GM23248 (cell line): ENCODE results near the gene FAM222B. TPM values are rescaled to one million over a fixed set of nuclear protein-coding genes. Genes with fewer than 3 reads are reported as not detected.

Source experiments
- DNase-seq: peaks from one replicate; pipeline ENCODE4 v3.0.0-alpha.2; 2015
- H2AFZ ChIP-seq: fragments of 200-600 bp; sonication (generic); 2 replicates; pipeline ENCODE4 v1.6.1; 2016; ENCODE audit warnings: antibody characterized with exemption
- H3F3A ChIP-seq: fragments of 200-600 bp; sonication (generic); 2 replicates; pipeline ENCODE4 v1.6.1; 2016; ENCODE audit warnings: mild to moderate bottlenecking, antibody characterized with exemption, mixed run types; ENCODE audit not compliant: insufficient read depth
- H3K27ac ChIP-seq: fragments of 200-600 bp; sonication (generic); 2 replicates; pipeline ENCODE4 v1.5.1; 2016; ENCODE audit warnings: mild to moderate bottlenecking
- H3K27me3 ChIP-seq: fragments of 200-600 bp; sonication (generic); replicated peaks from 2 replicates; pipeline ENCODE4 v1.6.1; 2016; ENCODE audit warnings: mild to moderate bottlenecking; ENCODE audit not compliant: insufficient read depth
- H3K36me3 ChIP-seq: fragments of 200-600 bp; sonication (generic); 2 replicates; pipeline ENCODE4 v1.6.1; 2016; ENCODE audit warnings: low read depth, mild to moderate bottlenecking
- H3K4me1 ChIP-seq: fragments of 200-600 bp; sonication (generic); 2 replicates; pipeline ENCODE4 v1.6.1; 2016; ENCODE audit warnings: mild to moderate bottlenecking; ENCODE audit not compliant: insufficient read depth
- H3K4me2 ChIP-seq: fragments of 200-600 bp; sonication (generic); one replicate; pipeline ENCODE4 v1.6.1; 2016; ENCODE audit warnings: mild to moderate bottlenecking; ENCODE audit not compliant: unreplicated experiment
- H3K4me3 ChIP-seq: fragments of 200-600 bp; sonication (generic); 2 replicates; pipeline ENCODE4 v1.5.1; 2016; ENCODE audit warnings: mild to moderate bottlenecking
- H3K79me2 ChIP-seq: fragments of 200-600 bp; sonication (generic); 2 replicates; pipeline ENCODE4 v1.6.1; 2016; ENCODE audit warnings: mild to moderate bottlenecking; ENCODE audit not compliant: insufficient read depth
- H3K9ac ChIP-seq: fragments of 200-600 bp; sonication (generic); 2 replicates; pipeline ENCODE4 v1.6.1; 2016; ENCODE audit warnings: mild to moderate bottlenecking
- H3K9me2 ChIP-seq: fragments of 200-600 bp; sonication (generic); 2 replicates; pipeline ENCODE4 v1.6.1; 2016; ENCODE audit warnings: mixed run types, mild to moderate bottlenecking, moderate library complexity; ENCODE audit not compliant: insufficient read depth
- H3K9me3 ChIP-seq: fragments of 200-600 bp; sonication (generic); one replicate; pipeline ENCODE4 v1.6.1; 2017; ENCODE audit warnings: low read depth
- H4K20me1 ChIP-seq: fragments of 200-600 bp; sonication (generic); 2 replicates; pipeline ENCODE4 v1.6.0; 2016; ENCODE audit not compliant: insufficient read depth
- EZH2 ChIP-seq: fragments of 200-600 bp; sonication (generic); IDR thresholded peaks from 2 replicates; pipeline ENCODE4 v1.6.1; 2018; ENCODE audit warnings: antibody characterized with exemption, mild to moderate bottlenecking; ENCODE audit not compliant: insufficient read depth, poor library complexity, severe bottlenecking
- EZH2phosphoT487 ChIP-seq: fragments of 200-600 bp; sonication (generic); IDR thresholded peaks from 2 replicates; pipeline ENCODE4 v1.6.1; 2018; ENCODE audit warnings: antibody characterized with exemption, moderate library complexity, mild to moderate bottlenecking, low read depth; ENCODE audit not compliant: insufficient read depth
- WGBS, 2 experiments: methylation state at CpG; one replicate each; pipeline ENCODE4 v1.1.6; 2015 to 2017; ENCODE audit warnings: low lambda C conversion rate in 2 of 2, low coverage in 1 of 2; ENCODE audit errors: missing lambda C conversion rate in 2 of 2; 5-methylcytosine and 5-hydroxymethylcytosine counted together
- in situ Hi-C: fragments of 300-500 bp; cut with MboI; formaldehyde crosslinking; loops from 2 replicates; pipeline ENCODE4 v1.15.0; 2020
- polyA plus RNA-seq: library from polyadenylated mRNA; unstranded; fragments of >200 nt; fragmentation: Nextera tagmentation; extraction: Ambion mirVana; gene quantifications from 2 replicates; pipeline ENCODE4 v1.2.1, GENCODE V29; 2016
- total RNA-seq: library from RNA; depleted of rRNA; stranded (reverse); fragments of >200 nt; shearing (Covaris generic); gene quantifications from 2 replicates; pipeline ENCODE4 v1.2.3, GENCODE V29; 2014

FAM222B gene
- total and polyA plus RNA-seq, 2 experiments from 2014 or later = 7.6 to 11.1 TPM

DNA sequence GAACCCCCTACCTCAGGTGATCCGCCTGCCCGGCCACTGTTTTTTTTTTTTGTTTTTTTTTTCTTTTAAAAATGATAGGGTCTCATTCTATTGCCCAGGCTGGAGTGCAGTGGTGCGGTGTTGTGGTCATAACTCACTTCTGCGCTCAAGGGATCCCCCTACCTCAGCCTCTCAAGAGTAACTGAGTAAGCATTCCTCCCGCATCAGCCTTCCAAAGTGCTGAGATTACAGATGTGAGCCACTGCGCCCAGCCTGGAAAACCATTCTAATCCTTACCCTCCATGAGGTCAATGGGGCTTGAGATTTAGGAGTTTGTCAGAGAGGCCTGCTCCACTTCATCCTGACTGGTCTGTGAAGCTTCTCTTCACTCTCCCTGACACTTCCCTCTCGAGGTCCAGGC is 24.7 kb upstream of the FAM222B start:
- Histone ChIP-seq H3K36me3 (no peaks in the 10 kb centered on the region), H3K9ac (no peak overlapping the region), H3K79me2 (no peaks in the 10 kb centered on the region), H3K9me3 (no peaks in the 10 kb centered on the region), H3K27me3 (no peaks in the 10 kb centered on the region), H3K4me1 (no peaks in the 10 kb centered on the region), H2AFZ (no peak overlapping the region), H3F3A (no peaks in the 10 kb centered on the region), H4K20me1 (no peaks in the 10 kb centered on the region), H3K9me2 (no peaks in the 10 kb centered on the region), H3K4me3 (no peak overlapping the region), H3K27ac (no peak overlapping the region), H3K4me2 (no peak overlapping the region)
- in situ Hi-C loops = no loop called here
- DNase-seq = no peak
- TF ChIP-seq EZH2phosphoT487 (no peak), EZH2 (no peak)
- WGBS, 2 experiments = 86 to 88% methylated on average over 7 of the region's 7 CpGs

DNA sequence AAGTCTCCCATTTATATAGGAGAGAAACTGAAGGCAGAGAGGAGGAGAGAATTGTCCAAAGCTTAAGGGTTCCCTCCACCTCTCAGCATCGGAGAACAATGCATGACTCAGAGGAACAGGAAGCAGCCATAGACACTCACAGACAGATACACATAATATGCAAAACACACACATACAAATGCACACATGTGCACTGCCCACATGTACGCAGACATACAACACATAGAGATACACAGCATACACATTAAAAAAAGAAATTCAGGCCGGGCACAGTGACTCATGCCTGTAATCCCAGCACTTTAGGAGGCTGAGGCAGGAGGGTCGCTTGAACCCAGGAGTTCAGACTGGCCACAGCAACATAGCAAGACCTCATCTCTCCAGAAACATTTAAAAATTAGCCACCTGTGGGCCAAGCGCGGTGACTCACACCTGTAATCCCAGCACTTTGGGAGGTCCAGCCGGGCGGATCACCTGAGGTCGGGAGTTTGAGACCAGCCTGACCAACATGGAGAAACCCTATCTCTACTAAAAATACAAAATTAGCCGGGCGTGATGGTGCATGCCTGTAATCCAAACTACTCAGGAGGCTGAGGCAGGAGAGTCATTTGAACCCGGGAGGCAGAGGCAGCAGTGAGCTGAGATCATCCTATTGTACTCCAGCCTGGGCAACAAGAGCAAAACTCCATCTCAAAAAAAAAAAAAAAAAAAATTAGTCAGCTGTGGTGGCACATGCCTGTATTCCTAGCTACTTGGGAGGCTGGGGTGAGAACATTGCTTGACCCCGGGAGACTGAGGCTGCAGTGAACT is 23.6 kb upstream of the FAM222B start:
- no peak overlapping the region for H3K4me3 ChIP-seq
- H4K20me1 ChIP-seq = no peaks in the 10 kb centered on the region
- H3K27me3 ChIP-seq = no peaks in the 10 kb centered on the region
- no peaks in the 10 kb centered on the region for H3K36me3 ChIP-seq
- no peaks in the 10 kb centered on the region for H3K4me1 ChIP-seq
- H3K9me3 ChIP-seq = no peaks in the 10 kb centered on the region
- H3K9me2 ChIP-seq = no peaks in the 10 kb centered on the region
- no peaks in the 10 kb centered on the region for H3K79me2 ChIP-seq
- DNase-seq = peak; percentile 51
- H3K27ac ChIP-seq = no peak overlapping the region
- H2AFZ ChIP-seq = peak overlapping the region; percentile 65; the same call in 1 of the 2 replicates
- 84 to 85% methylated on average over 13 of the region's 13 CpGs for WGBS, 2 experiments
- no peak overlapping the region for H3K4me2 ChIP-seq
- in situ Hi-C loops = no loop called here
- TF ChIP-seq EZH2 (no peak), EZH2phosphoT487 (no peak)
- no peaks in the 10 kb centered on the region for H3F3A ChIP-seq
- no peak overlapping the region for H3K9ac ChIP-seq

DNA sequence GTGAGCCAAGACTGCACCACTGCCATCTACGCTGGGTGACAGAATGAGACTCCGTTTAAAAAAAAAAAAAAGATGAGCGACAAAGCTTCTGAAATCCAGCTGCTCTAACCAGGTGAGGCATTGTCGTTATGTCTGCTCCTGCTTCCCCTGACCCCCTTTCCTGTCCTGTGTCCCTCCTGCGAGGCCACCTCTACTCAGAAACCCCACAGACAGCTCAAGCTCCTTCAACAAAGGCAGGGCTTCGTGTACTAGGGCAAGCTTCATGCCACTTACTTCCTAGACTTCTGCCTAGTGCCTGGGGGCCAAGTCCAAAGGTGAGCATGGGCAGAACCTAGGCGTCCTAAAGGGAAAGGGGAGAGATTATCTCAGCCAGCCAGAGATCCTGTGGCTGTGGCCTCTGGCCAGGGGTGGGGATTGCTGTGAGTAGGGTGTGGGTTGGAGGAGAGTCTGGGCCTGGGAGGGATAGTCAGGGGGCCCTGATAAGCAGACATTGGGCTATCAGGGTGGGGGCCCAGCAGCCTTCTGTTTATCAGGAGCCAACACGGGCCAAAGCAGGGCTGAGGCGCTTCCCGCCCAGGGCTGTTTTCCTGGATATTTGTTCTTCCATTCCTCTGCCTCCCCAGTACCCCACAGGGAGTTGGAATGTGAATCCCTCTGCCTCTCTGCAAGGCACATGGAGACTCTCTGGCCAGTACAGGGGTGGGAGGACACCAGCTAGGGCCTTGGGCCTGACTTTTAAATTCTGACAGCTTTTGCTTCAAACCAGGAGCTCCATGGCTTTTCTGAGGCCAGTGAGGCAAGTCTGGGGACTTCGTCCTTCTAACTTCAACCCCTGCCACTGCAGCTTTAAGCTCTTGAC is 22.6 kb upstream of the FAM222B start:
- no peak for DNase-seq
- Histone ChIP-seq H4K20me1 (no peaks in the 10 kb centered on the region), H3K4me1 (no peaks in the 10 kb centered on the region), H2AFZ (peak overlapping the region; percentile 65; the same call in 1 of the 2 replicates), H3K9me3 (no peaks in the 10 kb centered on the region), H3K36me3 (no peaks in the 10 kb centered on the region), H3K27ac (no peak overlapping the region), H3K27me3 (no peaks in the 10 kb centered on the region), H3K9me2 (no peaks in the 10 kb centered on the region), H3K4me2 (no peak overlapping the region), H3K9ac (no peak overlapping the region), H3K4me3 (no peak overlapping the region), H3K79me2 (no peaks in the 10 kb centered on the region), H3F3A (no peaks in the 10 kb centered on the region)
- no peak for TF ChIP-seq EZH2phosphoT487
- 80 to 81% methylated on average over 11 of the region's 11 CpGs for WGBS, 2 experiments
- in situ Hi-C loops = no loop called here

DNA sequence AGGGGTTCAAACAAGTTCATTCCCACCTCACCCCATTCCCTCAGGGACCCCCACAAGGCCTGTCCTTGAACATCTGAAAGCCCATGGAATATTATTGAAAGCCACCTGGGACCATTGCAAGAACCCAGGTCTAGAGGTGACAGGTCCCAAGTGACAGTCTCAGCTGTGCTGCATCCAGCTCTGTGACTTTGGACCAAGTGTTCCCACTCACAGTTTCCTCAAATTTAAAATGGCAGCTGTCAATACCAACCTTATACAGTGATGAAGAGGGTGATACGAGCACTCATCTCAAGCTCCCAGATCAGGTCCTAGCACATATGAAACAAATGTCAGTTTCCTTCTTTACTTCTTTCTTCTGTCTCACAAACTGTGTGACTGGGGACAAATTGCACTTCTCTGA is 21.4 kb upstream of the FAM222B start:
- H3F3A ChIP-seq = no peaks in the 10 kb centered on the region
- H3K4me3 ChIP-seq = no peak overlapping the region
- no peaks in the 10 kb centered on the region for H3K4me1 ChIP-seq
- in situ Hi-C loops = no loop called here
- no peak overlapping the region for H3K9ac ChIP-seq
- no peaks in the 10 kb centered on the region for H3K27me3 ChIP-seq
- H3K36me3 ChIP-seq = peaks cover 6% of the 10 kb centered on the region; the same call in 1 of the 2 replicates
- H3K9me3 ChIP-seq = no peaks in the 10 kb centered on the region
- no peak overlapping the region for H3K27ac ChIP-seq
- WGBS, 2 experiments = 94 to 100% methylated on average over 1 of the region's 1 CpG
- TF ChIP-seq EZH2phosphoT487 (no peak), EZH2 (no peak)
- no peaks in the 10 kb centered on the region for H3K9me2 ChIP-seq
- H4K20me1 ChIP-seq = no peaks in the 10 kb centered on the region
- H3K4me2 ChIP-seq = no peak overlapping the region
- no peak for DNase-seq
- H3K79me2 ChIP-seq = no peaks in the 10 kb centered on the region
- H2AFZ ChIP-seq = no peak overlapping the region
